Measurements from ENCODE around the gene JTB.

Gene JTB

GRCh38 chr1:153953859-153954365 lies 23.6 kb downstream of the JTB start:
- no peak for DNase-seq

GRCh38 chr1:153951801-153952200 lies 25.7 kb downstream of the JTB start:
- DNase-seq, result no peak

- no peak for DNase-seq
Observed at GRCh38 chr1:153951183-153951582, 26.3 kb downstream of the JTB start.

- peak; percentile 89 for DNase-seq
Observed at GRCh38 chr1:153946622-153947241, 30.7 kb downstream of the JTB start, which contains the start of gene DENND4B. Gene DENND4B (minus strand): TSS chr1:153946718. CDS start chr1:153944374, 2,344 bp downstream.

GRCh38 chr1:153945795-153946621 lies 31.5 kb downstream of the JTB start:
- peak; percentile 86 for DNase-seq

- peak; percentile 84 for DNase-seq
Observed at GRCh38 chr1:153945131-153945794, 32.2 kb downstream of the JTB start.

- DNase-seq, result no peak
Observed at GRCh38 chr1:153944827-153945117, 32.7 kb downstream of the JTB start.

GRCh38 chr1:153944005-153944826 lies 33.3 kb downstream of the JTB start:
- no peak for DNase-seq

- DNase-seq, result no peak
Observed at GRCh38 chr1:153942766-153943549, 34.5 kb downstream of the JTB start.

- no peak for DNase-seq
Observed at GRCh38 chr1:153941826-153942725, 35.4 kb downstream of the JTB start.

GRCh38 chr1:153940756-153941155 lies 36.7 kb downstream of the JTB start:
- no peak for DNase-seq

GRCh38 chr1:153939476-153939875 lies 38.0 kb downstream of the JTB start:
- no peak for DNase-seq

GRCh38 chr1:153938996-153939395 lies 38.5 kb downstream of the JTB start:
- no peak for DNase-seq

GRCh38 chr1:153937331-153937730 lies 40.1 kb downstream of the JTB start:
- no peak for DNase-seq

- DNase-seq, result no peak
Observed at GRCh38 chr1:153936011-153936802, 41.3 kb downstream of the JTB start.

- DNase-seq, result no peak
Observed at GRCh38 chr1:153934746-153935145, 42.7 kb downstream of the JTB start.

GRCh38 chr1:153933955-153934354 lies 43.5 kb downstream of the JTB start:
- no peak for DNase-seq

GRCh38 chr1:153933430-153933829 lies 44.0 kb downstream of the JTB start:
- no peak for DNase-seq

GRCh38 chr1:153932156-153933131 lies 45.0 kb downstream of the JTB start:
- no peak for DNase-seq
